Thyroid gland (tissue), 4 donors: ENCODE results near the gene FAM221B.

ENCODE experiments used
- POLR2A ChIP-seq, 2 donors: fragments of 450-650 bp; IDR thresholded peaks; one replicate each; pipeline ENCODE4 v1.6.1; 2017; ENCODE audit warnings: antibody characterized with exemption in 2 of 2, mild to moderate bottlenecking in 2 of 2, moderate library complexity in 1 of 2
- TF ChIP-seq, protein P1 (sequence below), 6 experiments: fragments of 200-600 bp in 3 of 6; fragments of 450-650 bp in 3 of 6; sonication (generic) in 3 of 6; IDR thresholded peaks; one replicate each; pipeline ENCODE4 v1.5.1; 2016 to 2019; ENCODE audit warnings: antibody characterized with exemption in 6 of 6, mild to moderate bottlenecking in 2 of 6, inconsistent platforms in 1 of 6, moderate library complexity in 1 of 6

DNA sequence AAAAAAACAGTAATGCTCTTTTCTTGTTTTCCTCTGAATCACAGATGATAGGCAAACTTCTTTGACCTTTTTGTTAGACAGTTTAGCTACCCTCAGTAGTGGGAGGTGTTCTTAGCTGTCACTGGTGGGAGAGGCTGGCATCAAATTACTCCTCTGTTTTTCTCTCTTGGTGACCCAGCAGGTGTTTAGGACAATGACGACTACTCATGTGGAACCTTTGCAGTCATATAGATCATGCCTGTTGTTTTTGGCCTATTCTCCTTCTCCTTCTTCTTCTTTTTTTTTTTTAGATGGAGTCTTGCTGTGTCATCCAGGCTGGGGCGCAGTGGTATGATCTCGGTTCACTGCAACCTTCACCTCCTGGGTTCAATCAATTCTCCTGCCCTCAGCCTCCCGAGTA is 52.5 kb downstream of the FAM221B start:
- TF ChIP-seq POLR2A (IDR thresholded peaks at IDR 0.05), result no peak
- TF ChIP-seq, protein P1, sequence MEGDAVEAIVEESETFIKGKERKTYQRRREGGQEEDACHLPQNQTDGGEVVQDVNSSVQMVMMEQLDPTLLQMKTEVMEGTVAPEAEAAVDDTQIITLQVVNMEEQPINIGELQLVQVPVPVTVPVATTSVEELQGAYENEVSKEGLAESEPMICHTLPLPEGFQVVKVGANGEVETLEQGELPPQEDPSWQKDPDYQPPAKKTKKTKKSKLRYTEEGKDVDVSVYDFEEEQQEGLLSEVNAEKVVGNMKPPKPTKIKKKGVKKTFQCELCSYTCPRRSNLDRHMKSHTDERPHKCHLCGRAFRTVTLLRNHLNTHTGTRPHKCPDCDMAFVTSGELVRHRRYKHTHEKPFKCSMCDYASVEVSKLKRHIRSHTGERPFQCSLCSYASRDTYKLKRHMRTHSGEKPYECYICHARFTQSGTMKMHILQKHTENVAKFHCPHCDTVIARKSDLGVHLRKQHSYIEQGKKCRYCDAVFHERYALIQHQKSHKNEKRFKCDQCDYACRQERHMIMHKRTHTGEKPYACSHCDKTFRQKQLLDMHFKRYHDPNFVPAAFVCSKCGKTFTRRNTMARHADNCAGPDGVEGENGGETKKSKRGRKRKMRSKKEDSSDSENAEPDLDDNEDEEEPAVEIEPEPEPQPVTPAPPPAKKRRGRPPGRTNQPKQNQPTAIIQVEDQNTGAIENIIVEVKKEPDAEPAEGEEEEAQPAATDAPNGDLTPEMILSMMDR (IDR thresholded peaks at IDR 0.05), result no peak
